Stimulated activated CD4-positive, alpha-beta T cell treated with anti-CD3 and anti-CD28 coated beads, Interleukin-1b, Interleukin-23, amount 100 ng/mL, for 1 hour (primary cell): ENCODE measurements around the gene PAGE2.
"Not testable (repeated sequence)": the region's sequence is repeated elsewhere in the genome, so short reads cannot be mapped to it uniquely, and the experiment has no call there.

Experiments used
- DNase-seq, 2 donors: peaks; one replicate each; pipeline ENCODE4 v3.0.0-alpha.2; 2020; ENCODE audit warnings: low read depth in 2 of 2

PAGE2 gene

DNA sequence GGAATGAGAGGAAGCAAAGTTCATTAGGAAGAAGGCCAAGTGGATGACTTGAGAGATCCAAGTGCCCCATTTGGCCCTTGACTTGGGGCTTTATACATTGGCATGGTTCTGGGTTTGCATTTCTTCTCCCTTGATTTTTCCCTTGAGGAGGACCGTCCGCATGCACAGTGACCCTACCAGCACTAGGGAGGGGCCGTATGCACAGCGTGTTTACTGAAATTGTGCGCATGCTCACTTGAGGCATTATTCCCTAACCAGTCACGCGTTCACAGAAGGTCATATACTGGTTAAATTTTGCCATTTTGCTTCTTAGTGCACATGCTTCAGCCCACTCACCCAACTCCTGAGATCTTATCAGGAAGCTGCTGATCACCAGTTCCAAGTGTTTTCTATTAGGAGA, 35.1 kb downstream of the PAGE2 start:
- DNase-seq: no peak

DNA sequence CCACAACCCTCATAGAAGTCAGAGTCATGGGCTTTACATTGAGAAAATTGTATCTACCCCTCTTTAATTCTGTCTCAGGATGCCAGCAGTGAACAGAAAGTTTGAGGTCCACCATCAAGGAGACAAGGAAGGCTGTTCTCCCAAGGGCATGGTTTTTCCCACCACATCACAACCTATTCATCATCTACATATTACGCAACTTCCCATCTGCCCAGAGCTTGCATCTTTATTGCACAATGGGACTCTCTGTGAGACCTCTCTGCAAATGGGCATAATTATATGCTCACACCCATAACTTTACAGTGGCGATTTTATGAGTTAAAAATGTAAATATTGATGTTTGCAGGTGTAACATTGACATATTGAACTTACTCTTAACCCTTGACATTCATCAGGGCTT, 38.9 kb downstream of the PAGE2 start:
- DNase-seq: no peak

DNA sequence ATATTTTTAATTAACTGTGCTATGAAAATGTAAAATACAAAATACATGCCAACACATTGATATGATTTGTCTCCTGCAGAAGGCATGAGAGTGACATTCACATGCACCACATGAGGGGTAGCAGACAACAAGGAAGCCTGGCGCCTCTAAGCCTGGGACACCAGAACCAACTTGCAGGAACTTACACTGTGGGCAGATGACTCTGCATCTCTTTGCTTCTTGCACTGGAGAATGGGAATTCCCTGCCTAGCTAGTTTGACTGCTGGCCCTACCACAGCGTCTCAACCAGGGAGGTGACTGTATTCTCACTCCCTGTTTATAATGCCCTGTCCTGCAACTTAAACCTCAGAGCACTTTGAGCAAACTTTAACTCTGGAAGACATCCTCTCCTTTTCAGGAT, 40.5 kb downstream of the PAGE2 start:
- DNase-seq: no peak

DNA sequence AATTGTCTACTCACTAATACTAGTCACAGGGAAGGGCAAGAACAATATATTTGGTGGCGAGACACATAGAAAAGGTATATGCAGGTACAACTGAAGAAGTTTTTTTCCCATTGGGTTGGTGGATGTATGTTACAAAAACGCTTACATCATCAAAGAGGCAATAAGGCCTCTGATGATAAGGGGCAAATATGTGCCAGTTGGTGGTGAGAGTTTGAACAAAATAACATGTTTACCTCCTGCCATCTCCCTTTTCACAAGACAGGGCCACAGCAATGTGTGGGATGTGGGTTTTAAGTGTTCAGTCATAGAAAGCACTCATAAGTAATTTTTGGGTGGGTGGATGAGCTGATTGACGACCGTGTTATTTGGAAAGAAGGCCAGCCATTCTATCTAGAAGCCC, 41.7 kb downstream of the PAGE2 start:
- DNase-seq: no peak

DNA sequence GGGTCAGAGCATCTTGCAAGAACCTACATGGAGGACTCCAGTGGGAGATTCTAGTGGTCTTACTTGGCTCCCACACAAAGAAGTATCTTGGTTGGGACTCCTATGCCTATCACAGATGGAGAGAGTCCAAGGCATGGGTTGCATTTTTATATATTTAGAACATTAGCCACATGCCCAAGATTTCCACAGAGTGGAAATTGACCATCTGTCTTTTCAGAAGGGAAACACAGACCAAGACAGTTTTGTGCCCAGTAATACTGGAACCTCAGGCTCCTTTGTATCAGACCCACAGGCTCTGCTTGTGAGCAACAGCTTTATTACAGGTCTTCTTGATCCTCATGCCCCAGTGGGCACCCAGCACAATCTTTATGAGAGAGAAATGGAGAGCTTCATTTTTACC, 43.6 kb downstream of the PAGE2 start:
- no peak for DNase-seq

DNA sequence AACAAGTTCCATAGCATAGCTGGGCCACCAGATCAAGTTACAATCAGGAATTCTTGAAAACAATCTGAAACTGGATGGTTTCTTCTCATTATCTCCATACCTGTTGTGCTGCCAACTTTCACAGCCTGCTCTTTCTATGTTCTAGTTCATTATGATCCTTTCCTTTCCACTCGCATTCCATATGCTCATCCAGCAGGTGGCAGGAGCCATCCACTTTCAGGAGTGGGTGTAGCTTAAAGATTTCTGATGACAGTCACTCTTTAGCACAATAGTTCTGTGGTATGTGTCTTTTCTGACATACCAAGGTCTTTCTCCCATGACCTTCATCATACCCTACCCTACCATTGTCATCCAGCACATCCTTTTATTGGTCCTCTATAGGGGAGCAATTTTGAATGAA, 46.4 kb downstream of the PAGE2 start:
- DNase-seq: peak in 1 of 2 donors; percentile 1

DNA sequence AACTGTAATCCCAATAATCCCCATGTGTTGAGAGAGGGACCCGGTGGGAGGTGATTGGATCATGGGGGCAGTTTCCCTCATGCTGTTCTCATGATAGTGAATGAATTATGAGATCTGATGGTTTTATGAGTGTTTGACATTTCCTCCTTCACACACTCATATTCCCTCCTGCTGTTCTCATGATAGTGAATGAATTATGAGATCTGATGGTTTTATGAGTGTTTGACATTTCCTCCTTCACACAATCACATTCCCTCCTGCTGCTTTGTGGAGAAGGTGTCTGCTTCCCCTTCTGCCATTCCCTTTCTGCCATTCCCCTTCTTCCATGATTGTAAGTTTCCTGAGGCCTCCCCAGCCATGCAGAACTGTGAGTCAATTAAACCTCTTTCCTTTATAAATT, 52.0 kb downstream of the PAGE2 start:
- not testable (repeated sequence) for DNase-seq
